HG03135 (cell line): ENCODE measurements around the gene MPL.

Experiments
- ATAC-seq: cut with Tn5 transposase; IDR thresholded peaks from one replicate; pipeline ENCODE4 v1.9.1; 2021; ENCODE audit warnings: mild to moderate bottlenecking, moderate library complexity; ENCODE audit not compliant: unreplicated experiment

Gene MPL

DNA sequence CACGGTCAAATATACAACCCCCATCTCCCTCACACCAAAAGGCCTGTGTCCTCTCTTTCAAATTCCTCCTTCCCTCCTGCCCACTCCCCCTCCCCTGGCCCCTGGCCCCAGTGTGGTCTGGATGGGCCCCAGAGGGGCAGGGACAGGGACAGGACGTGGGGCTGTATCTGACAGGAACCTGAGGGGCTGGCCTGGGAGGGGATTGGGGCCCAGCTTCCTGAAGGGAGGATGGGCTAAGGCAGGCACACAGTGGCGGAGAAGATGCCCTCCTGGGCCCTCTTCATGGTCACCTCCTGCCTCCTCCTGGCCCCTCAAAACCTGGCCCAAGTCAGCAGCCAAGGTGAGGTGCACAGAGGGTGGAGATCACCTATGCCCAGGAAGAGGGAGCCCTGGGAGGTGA, at the start of gene MPL:
MPL (plus strand) TSS at position 231 of the 400 bp plus-strand sequence; CDS start at position 262, 31 bp downstream.
- ATAC-seq: no peak

DNA sequence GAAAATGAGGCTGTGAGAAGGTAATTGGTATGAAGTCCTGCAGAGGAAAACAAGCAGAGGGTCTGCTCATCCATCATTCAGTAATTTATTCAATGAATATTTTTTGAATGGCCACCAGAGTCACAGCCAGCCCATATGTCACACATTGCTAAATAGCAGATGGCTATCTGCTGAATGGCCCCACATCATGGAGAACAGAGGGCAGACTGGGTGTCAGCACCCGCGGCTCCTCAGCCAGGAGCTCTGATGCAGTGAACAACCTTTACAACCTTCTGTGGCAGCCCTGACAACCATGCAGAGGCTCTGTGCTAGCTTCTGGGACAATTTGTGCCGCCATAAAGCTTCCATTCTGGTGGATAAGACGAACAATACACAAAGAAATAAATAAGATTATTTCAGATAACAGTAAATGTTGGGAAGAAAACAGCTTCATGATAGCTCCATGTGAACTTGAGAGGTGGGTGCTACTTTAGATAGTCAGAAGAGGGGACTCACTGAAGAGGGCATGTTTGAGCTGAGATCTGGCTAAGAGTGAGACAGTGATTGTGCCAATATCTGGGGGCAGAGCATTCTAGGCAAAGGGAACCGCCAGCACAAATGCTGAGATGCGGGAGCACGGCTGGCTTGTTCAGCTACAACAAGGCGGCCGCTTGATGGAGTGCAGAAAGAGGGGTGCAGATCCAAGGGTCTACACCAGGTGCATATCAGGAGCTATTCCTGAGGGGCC, 49.4 kb upstream of the MPL start:
- ATAC-seq: no peak

DNA sequence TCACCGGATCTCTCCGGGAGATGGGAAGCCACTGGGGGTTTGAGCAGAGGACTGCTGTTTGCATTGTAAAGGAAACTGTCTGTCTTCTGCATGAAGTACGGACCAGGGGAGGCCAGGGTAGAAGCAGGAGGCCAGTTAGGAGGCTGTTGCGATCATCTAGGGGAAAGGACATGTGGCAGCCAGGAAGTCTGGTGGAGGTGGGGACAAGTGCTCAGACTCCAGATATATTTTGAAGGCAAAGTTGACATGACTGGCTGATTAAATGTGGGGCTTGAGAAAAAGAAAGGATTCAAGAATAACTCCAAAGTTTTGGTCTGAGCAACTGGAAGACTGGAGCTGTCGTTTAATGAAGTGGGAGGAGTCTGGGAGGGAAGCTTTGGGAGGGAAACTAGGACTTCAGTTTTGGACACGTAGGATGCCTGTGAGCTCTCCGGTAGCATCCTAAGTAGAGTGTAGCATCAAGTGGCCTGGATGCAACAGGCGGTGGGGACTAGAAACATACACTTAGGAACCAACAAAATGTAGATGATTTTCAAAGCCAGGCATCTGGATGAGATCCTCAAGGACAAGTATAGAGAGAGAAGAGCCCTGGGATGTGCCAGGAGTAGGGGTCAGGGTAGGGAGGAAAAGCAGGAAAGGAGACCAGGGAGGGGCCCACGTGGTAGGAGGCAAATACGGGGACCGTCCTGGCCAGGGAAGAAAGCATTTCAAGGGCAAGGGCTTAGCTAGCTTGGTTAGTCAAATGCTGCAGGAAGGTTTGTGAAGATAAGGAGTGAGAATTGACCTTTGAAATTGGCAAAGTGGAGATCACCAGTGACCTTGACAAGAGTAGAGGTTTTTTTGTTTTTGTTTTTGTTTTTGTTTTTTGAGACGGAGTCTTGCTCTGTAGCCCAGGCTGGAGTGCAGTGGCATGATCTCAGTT, 48.6 kb upstream of the MPL start:
- ATAC-seq: no peak

DNA sequence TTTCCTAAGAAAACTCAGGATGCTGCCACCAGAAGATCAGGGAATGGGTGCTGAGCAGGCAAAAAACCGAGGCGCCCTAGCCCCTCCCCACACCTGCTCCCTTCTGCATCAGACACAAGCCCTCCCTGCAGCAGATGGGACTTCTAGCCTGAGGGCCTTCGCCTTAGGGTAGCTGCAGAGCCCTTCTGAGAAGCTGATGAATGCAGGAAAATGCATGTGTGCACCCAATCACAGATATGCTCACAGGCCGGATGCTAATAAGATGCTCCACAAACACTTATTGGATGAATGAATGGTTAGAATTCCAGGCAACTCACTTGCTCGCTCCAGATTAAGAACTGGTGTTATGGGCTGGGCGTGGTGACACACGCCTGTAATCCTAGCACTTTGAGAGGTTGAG, 45.4 kb upstream of the MPL start:
- ATAC-seq: no peak

DNA sequence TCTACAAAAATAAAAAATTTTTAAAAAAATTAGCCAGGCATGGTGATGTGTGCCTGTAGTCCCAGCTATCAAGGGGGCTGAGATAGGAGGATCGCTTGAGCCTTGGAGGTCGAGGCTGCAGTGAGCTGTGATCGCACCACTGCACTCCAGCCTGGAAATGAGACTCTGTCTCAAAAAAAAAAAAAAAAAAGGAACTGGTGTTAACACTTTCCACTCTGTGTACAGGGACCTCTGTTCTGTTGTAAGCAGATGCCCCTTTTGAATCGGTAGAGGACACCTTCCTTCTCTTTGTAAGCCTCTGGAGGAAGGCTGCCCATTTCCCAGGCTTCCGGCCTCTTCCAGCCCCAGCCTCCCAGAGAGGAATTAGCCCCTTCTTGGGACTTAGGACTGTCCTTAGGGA, 44.9 kb upstream of the MPL start:
- no peak for ATAC-seq

DNA sequence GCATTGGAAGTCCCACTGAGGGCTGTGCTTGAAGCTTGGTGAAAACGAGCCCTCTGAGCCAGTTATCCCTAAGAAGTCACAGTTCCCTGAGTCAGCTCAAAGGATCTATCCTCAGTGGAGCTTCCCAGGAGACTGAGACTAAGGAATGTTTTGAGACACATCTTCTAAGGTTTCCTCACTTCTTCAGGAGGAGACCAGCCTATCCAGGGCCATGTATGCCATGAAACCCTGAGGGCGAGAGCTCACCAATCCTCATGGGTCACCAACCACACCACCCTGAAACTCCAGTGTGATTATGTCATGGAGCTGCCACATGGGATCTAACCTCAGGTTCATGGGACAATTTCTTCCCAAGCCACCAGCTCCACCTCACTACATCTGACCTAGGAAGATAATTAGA, 44.4 kb upstream of the MPL start:
- ATAC-seq: no peak

DNA sequence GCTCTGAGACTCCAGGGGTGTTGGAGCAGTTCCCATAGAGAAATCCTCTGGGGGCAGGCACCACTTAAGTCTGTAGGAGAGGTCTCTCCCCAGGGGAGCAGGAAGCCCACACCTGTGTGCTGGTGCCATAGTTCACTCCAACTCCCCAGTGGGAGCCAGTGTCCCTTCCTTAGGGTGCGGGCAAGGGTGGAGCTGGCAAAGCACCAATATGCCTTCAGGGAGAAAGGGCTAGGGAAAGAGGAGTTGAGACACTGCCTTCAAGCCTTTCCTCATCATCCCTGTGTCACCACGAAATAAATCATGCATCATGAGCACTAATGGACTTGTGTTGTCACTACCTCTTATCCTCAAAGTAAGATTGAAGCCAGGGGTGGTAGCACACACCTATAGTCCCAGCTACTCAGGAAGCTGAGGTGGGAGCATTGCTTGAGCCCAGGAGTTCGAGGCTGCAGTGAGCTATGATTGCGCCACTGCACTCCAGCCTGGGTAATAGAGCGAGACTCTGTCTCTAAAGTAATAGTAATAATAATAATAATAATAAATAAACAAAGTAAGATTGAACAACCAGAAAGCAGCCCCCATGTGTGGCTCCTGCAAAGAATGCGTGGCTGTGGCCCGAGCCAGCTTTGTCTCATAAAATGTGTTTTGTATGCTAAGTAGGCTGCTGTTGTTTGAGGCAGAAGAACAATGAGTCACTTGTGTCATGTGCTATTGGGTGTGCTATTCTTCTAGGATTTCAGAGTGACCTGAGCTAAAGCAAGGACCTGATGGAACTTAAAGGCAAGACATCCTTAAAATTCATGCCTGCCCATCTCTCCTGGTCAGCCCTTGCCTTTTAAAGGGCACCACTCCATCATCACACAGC, 43.5 kb upstream of the MPL start:
- no peak for ATAC-seq

DNA sequence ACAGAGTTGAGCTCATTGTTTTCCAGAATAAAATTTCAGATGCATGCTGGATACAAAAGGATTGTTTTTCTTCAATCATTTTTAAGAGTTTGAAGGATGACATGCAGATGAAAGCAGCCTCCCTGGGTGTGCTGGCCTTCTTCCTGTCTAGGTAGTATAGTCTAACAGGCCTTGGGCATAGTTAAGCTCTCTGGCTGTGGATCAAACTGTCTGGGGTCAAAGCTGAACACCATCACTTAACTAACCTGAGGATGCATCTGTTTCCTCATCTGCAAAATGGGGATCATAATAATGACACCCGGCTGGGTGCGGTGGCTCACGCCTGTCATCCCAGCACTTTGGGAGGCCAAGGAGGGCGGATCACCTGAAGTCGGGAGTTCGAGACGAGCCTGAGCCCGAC, 42.9 kb upstream of the MPL start:
- no peak for ATAC-seq

DNA sequence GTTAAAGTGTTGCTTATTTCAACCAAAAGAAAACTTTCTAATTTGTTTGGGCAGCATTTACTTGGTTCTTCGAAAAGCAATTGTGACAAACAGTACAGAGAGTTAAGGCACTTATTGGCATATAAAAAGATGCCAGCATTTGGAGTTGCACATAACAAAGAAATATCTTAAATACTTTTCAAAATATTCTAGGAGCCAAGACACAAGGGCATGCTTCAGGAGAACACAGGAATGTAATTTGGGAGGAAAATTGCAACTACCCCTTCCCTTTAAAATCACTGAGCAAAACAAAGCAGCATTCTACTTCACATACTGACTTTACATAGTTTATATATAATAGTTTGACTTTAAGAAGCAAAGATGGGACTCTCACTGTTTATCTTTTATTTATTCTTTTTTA, 41.4 kb upstream of the MPL start:
- ATAC-seq: no peak

DNA sequence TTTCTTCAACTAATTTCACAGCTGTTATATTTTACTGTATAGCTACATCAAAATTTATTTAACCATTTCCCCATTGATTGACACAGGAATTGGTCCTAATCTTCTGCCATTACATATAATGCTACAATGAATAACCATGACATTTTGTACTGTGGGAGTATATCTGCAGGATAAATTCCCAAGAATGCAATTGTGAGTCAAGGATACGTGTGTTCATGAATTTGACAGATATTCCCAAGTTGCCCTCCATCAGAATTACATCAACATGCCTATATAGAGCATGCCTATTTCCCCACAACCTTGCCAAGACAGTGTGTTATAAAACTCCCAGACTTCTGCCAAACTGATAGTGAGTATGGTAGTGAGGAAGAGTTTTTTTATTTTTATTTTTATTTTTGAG, 39.6 kb upstream of the MPL start:
- ATAC-seq: no peak

DNA sequence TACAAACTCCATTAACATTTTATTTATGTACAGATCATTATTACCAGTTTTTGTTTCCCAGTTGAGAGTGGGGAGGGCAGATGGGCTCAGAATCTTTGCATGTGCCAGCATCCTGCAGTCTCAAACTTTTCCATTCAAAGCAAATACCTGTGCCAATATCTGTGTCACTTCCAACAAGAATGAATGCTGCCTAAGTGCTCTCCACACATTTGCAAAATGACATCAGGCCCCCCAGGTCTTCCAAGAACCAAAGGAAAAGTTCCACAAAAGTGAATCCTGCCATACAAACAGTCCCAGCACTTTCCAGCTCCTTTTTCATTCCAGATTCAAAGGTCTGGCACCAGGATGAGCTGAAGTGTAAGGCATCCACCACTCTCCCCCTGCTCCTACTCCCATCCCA, 38.5 kb upstream of the MPL start:
- no peak for ATAC-seq

DNA sequence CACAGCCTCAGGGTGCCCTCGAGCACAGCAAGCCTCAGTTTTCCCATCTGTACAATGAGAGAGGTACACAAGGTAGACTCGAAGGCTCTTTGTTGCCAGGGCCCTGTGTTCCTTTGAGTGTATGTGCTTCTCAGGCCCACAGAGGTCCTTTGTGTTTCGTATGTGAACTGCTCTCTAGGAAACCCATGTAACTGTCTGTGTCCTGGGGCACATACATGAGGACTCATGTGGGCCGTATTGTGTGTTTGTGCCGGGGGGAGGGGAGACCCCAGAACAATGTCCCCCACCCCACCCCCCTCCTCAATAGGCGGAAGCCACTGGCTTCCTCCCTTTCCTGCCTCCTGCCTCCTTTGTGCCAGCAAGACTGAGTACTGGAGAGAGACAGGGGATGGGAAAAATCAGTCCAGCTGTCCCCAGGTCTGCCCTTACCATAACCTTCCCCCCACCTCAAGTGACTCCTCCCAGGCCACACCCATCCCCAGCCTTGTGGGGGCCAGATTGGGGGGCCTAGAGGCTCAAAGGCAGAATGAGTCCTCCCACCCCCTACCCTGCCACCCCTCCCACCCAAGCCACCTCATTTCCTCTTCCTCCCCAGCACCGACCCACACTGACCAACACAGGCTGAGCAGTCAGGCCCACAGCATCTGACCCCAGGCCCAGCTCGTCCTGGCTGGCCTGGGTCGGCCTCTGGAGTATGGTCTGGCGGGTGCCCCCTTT, 37.1 kb upstream of the MPL start, which contains the start of gene TIE1:
TIE1 (plus strand) TSS at position 605 of the 717 bp plus-strand sequence; CDS start at position 695, 90 bp downstream.
- no peak for ATAC-seq

DNA sequence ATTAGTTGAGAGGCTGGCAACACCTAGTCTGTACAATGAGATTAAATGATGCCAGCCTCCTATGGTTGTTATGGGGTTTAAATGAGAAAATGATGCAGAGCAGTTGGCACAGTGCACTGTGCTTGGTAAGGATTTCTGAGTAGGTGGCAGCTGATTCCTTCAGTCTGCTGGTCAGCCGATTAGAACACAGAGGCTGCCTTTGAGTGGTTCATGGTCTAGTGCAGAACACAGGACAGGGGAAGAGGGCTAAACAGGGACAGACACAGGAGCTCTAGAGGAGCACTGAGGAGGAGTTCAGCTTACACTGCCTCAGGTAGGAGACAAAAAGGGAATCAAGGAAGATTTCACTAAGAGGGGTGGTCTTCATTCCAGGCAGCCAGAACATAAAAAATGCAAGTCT, 35.4 kb upstream of the MPL start:
- no peak for ATAC-seq

DNA sequence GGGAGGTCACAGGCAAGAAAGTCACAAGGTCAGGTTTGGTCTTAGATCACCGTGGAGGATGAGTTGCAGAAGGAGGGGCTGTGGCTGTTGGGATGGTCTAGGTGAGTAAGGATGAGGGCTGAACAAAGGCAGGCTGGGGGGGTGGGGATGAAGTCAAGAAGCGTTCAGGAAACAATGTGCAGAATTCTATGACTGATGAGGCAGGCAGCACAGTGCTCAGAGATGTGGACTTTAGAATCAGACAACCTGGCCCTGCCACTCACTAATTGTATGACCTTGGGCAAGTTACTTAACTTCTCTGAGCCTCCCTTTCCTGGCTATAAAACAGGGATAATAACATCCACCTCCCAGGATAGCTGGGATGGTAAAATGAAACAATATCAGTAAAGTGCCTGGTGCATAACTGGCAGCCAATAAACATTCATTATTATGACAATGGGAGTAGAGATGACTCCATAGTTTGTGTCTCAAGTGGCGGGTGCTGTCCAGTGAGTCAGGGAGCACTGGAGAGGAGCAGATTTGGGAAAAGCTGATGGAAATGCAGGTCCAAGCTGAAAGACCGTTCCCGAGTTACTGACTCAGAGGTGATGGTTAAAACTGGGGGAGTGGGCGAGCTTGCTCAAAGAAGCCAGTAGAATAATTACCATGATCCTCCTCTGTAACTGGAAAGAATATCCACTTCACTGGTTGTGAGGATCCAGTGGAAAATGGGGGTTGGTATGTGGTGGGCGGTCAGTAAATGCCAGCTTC, 34.7 kb upstream of the MPL start:
- no peak for ATAC-seq

DNA sequence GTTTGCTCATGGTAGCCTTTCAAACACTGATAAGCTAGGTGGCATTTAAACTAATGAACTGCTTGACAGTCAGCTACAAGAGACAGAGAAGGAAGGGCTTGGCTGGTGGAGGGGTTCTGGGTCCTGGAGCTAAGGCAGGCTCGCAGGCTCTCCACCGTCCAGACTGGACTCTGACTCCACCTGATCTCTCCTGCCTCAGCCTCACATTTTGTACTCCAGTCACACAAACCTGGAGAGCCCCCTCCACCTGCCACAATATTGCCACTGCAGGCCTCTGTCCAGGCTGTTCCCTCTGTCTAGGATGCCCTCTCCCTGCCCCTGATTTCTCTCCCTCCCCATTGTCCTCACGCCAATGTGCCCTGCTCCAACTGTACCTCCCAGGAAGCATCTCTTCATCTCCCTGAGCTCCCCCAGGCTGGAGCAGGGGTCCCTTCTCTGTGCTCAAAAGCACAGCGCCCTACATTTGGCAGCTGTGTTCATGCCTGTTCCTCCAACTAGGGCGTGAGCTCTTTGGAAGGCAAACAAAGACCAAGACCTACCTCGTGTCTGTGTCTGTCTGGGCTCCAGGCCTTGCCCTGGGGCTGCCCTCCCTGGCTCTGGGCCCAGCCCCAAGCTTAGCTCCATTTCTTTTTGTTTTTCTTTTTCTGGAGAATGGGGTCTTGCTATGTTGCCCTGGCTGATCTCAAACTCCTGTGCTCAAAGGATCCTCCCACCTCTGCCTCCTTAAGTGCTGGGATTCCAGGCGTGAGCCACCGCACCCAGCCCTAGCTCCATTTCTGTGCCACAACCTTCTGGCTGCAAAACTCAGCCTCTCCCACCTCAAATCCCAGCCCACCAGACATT, 33.9 kb upstream of the MPL start:
- ATAC-seq: no peak

DNA sequence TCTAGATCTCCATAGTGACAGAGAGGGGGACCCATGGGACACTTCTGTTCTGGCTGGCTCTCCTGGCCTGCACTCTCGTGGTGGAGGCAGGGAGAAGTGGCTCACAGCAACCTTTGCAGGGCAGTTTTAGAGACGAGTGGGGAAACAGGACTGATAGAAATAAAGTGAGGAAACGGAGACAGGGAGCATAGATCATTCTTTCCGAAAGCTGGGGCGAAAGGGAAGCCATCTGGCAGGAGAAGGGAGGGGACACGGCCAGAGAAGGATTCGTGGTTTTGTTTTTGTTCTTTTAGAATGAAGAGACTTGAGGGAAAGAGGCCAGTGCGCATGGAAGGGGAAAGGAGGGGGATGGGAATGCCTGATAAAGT, 33.3 kb upstream of the MPL start:
- no peak for ATAC-seq

DNA sequence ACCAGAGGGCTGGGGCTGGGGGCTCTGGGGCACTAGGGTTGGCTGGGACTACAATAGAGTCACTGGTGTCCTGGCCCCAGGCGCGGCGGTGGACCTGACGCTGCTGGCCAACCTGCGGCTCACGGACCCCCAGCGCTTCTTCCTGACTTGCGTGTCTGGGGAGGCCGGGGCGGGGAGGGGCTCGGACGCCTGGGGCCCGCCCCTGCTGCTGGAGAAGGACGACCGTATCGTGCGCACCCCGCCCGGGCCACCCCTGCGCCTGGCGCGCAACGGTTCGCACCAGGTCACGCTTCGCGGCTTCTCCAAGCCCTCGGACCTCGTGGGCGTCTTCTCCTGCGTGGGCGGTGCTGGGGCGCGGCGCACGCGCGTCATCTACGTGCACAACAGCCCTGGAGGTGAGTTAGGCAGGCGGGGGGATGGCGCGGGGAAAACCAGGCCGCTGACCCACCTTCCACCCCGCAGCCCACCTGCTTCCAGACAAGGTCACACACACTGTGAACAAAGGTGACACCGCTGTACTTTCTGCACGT, 32.8 kb upstream of the MPL start:
- no peak for ATAC-seq

DNA sequence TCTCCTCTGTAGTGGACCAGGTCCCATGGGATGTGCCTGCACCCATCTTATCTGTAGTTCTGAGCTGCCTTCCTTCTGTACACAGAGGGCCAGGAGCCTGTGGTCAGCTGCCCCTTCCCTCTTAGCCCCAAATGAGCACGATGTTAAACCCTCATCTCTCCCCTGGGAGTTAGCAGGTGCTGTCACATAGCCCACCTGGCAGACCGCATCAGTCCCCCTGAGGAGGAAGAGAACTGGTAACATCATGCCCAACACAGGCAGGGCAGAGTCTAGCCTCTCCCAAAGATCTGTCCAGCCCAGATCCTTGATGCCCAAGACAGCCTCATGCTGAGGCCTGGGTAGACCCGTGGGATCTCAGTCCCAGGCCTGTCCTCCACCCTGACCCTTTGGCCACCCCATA, 32.2 kb upstream of the MPL start:
- ATAC-seq: no peak
